Measurements from ENCODE around the gene FXYD7. TPM values are rescaled to one million over a fixed set of nuclear protein-coding genes. Genes with fewer than 3 reads are reported as not detected.

The FXYD7 gene
- total and polyA plus RNA-seq, 2 of the 13 experiments (the other 11 are each of a cell fraction or from before 2014, with no cell fraction given), result 0.55 TPM; not detected in 1

- peak; percentile 55; the same call in 1 of the 2 replicates for TF ChIP-seq ZMYM3 (CRISPR knock-in tag; IDR thresholded peaks at IDR 0.05)
- TF ChIP-seq UBTF (CRISPR knock-in tag; IDR thresholded peaks at IDR 0.05), result no peak
- no peak for TF ChIP-seq CREM (IDR thresholded peaks at IDR 0.05)
- TF ChIP-seq CREM (CRISPR knock-in tag; IDR thresholded peaks at IDR 0.05), result no peak
- TF ChIP-seq ELK4 (CRISPR knock-in tag; IDR thresholded peaks at IDR 0.05; ENCODE audit: borderline replicate concordance), result no peak
- TF ChIP-seq ZNF556 (CRISPR knock-in tag; IDR thresholded peaks at IDR 0.05; ENCODE audit: borderline replicate concordance), result no peak
- TF ChIP-seq ZNF274 (CRISPR knock-in tag; IDR thresholded peaks at IDR 0.05), result peak; percentile 76; the same call in 1 of the 2 replicates
- peak; percentile 72; the same call in 1 of the 2 replicates for TF ChIP-seq SP4 (CRISPR knock-in tag; IDR thresholded peaks at IDR 0.05)
- peak; percentile 54; the same call in 1 of the 2 replicates for TF ChIP-seq SPEN (CRISPR knock-in tag; IDR thresholded peaks at IDR 0.05; ENCODE audit: low read depth)
- peak; percentile 88 for TF ChIP-seq ZNF687 (CRISPR knock-in tag; IDR thresholded peaks at IDR 0.05)
- TF ChIP-seq, protein P1, sequence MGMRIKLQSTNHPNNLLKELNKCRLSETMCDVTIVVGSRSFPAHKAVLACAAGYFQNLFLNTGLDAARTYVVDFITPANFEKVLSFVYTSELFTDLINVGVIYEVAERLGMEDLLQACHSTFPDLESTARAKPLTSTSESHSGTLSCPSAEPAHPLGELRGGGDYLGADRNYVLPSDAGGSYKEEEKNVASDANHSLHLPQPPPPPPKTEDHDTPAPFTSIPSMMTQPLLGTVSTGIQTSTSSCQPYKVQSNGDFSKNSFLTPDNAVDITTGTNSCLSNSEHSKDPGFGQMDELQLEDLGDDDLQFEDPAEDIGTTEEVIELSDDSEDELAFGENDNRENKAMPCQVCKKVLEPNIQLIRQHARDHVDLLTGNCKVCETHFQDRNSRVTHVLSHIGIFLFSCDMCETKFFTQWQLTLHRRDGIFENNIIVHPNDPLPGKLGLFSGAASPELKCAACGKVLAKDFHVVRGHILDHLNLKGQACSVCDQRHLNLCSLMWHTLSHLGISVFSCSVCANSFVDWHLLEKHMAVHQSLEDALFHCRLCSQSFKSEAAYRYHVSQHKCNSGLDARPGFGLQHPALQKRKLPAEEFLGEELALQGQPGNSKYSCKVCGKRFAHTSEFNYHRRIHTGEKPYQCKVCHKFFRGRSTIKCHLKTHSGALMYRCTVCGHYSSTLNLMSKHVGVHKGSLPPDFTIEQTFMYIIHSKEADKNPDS (CRISPR knock-in tag; IDR thresholded peaks at IDR 0.05), result no peak
- TF ChIP-seq, protein P2, sequence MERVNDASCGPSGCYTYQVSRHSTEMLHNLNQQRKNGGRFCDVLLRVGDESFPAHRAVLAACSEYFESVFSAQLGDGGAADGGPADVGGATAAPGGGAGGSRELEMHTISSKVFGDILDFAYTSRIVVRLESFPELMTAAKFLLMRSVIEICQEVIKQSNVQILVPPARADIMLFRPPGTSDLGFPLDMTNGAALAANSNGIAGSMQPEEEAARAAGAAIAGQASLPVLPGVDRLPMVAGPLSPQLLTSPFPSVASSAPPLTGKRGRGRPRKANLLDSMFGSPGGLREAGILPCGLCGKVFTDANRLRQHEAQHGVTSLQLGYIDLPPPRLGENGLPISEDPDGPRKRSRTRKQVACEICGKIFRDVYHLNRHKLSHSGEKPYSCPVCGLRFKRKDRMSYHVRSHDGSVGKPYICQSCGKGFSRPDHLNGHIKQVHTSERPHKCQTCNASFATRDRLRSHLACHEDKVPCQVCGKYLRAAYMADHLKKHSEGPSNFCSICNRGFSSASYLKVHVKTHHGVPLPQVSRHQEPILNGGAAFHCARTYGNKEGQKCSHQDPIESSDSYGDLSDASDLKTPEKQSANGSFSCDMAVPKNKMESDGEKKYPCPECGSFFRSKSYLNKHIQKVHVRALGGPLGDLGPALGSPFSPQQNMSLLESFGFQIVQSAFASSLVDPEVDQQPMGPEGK (CRISPR knock-in tag; IDR thresholded peaks at IDR 0.05), result peak; percentile 79
- peak; percentile 80 for TF ChIP-seq ZBTB7B (CRISPR knock-in tag; IDR thresholded peaks at IDR 0.05)
- TF ChIP-seq, protein P3, sequence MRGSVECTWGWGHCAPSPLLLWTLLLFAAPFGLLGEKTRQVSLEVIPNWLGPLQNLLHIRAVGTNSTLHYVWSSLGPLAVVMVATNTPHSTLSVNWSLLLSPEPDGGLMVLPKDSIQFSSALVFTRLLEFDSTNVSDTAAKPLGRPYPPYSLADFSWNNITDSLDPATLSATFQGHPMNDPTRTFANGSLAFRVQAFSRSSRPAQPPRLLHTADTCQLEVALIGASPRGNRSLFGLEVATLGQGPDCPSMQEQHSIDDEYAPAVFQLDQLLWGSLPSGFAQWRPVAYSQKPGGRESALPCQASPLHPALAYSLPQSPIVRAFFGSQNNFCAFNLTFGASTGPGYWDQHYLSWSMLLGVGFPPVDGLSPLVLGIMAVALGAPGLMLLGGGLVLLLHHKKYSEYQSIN (CRISPR knock-in tag; IDR thresholded peaks at IDR 0.05; ENCODE audit: borderline replicate concordance), result no peak
- TF ChIP-seq ZNF329 (CRISPR knock-in tag; IDR thresholded peaks at IDR 0.05; ENCODE audit: low read depth), result 0 out of 2 replicates have a peak, but pooled peaks have one; percentile 43
- TF ChIP-seq ZNF883 (CRISPR knock-in tag; IDR thresholded peaks at IDR 0.05; ENCODE audit: not compliant biosample characterization), result peak; percentile 41
Observed at GRCh38 chr19:35135389-35135909, 7.6 kb upstream of the FXYD7 start (continued).

All from HepG2 (cell line).